Activated B cell treated with CpG ODN at 0.5 μM for 24 hours (primary cell): ENCODE data around the gene P2RY6. TPM values are rescaled to one million over a fixed set of nuclear protein-coding genes. Genes with fewer than 3 reads are reported as not detected.

Experiments
- ATAC-seq: fragments of 200-7000 bp; cut with Tn5 transposase; one replicate; pipeline ENCODE4 v1.10.0; 2021; ENCODE audit warnings: low read depth, mild to moderate bottlenecking, moderate library complexity
- CTCF ChIA-PET: fragments of 350-600 bp; sonication (Branson Sonifier 250); formaldehyde crosslinking; loops from one replicate; lab custom pipeline; 2021; ENCODE audit warnings: antibody characterized with exemption; lab: Charles Lee
- POLR2A ChIA-PET: fragments of 350-600 bp; sonication (Branson Sonifier 250); formaldehyde crosslinking; loops from one replicate; lab custom pipeline; 2021; ENCODE audit warnings: antibody characterized with exemption; lab: Charles Lee
- DNase-seq: peaks from one replicate; pipeline ENCODE4 v3.0.0; 2022
- H3K27ac Mint-ChIP-seq: one replicate; pipeline ENCODE4 v1.8.0; 2020; ENCODE audit warnings: mixed read lengths
- H3K27me3 Mint-ChIP-seq: one replicate; pipeline ENCODE4 v1.8.0; 2021; ENCODE audit warnings: mixed read lengths
- H3K36me3 Mint-ChIP-seq: one replicate; pipeline ENCODE4 v1.8.0; 2021; ENCODE audit warnings: low read depth, mixed read lengths
- H3K4me1 Mint-ChIP-seq: one replicate; pipeline ENCODE4 v1.8.0; 2021; ENCODE audit warnings: mixed read lengths
- H3K4me3 Mint-ChIP-seq: one replicate; pipeline ENCODE4 v1.8.0; 2020; ENCODE audit warnings: mild to moderate bottlenecking, mixed read lengths
- H3K9me3 Mint-ChIP-seq: one replicate; pipeline ENCODE4 v1.8.0; 2020; ENCODE audit warnings: mixed read lengths
- intact Hi-C: fragments of 100-400 bp; cut with micrococcal nuclease; formaldehyde crosslinking; loops from one replicate; pipeline ENCODE4 v1.15.1; 2024
- total RNA-seq: library from RNA; stranded (reverse); gene quantifications from 2 replicates; pipeline ENCODE4 v1.2.3, GENCODE V29; 2022
- TF ChIP-seq, protein P1 (sequence below): fragments of 200-600 bp; IDR thresholded peaks from one replicate; pipeline ENCODE4 v1.8.0; 2022; ENCODE audit warnings: antibody characterized with exemption, mild to moderate bottlenecking

P2RY6 gene
- total RNA-seq, 1 donor from 2014 or later: 0.22 TPM

DNA sequence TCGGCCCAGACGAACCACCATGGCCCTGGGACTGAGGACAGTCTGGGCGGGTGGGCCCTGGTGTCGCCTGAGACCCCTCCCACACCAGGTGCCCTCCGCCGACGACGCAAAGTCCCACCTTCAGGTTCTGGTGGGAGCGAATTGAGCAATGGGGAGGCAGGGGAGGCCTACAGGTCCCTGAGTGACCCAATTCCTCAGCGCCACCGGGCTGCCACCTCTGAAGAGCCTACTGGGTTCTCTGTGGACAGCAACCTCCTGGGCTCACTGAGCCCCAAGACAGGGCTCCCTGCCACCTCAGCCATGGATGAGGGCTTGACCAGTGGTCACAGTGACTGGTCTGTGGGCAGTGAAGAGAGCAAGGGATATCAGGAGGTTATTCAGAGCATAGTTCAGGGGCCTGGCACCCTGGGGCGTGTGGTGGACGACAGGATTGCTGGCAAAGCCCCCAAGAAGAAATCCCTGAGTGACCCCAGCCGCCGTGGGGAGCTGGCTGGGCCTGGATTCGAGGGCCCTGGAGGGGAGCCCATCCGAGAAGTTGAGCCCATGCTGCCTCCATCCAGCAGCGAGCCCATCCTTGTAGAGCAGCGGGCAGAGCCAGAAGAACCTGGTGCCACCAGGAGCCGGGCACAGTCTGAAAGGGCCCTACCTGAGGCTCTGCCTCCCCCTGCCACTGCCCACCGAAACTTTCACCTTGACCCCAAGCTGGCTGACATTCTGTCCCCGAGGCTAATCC is 38.7 kb downstream of the P2RY6 start:
- Mint-ChIP-seq H3K4me1 (peaks cover 10% of the 10 kb centered on the region), H3K36me3 (no peaks in the 10 kb centered on the region), H3K9me3 (no peaks in the 10 kb centered on the region), H3K4me3 (no peak overlapping the region), H3K27me3 (peaks cover 5% of the 10 kb centered on the region), H3K27ac (no peak overlapping the region)
- intact Hi-C loops: no loop called here
- DNase-seq (no peak), ATAC-seq (no peak)
- ChIA-PET CTCF (no interaction called here), POLR2A (no interaction called here)
- TF ChIP-seq, protein P1, sequence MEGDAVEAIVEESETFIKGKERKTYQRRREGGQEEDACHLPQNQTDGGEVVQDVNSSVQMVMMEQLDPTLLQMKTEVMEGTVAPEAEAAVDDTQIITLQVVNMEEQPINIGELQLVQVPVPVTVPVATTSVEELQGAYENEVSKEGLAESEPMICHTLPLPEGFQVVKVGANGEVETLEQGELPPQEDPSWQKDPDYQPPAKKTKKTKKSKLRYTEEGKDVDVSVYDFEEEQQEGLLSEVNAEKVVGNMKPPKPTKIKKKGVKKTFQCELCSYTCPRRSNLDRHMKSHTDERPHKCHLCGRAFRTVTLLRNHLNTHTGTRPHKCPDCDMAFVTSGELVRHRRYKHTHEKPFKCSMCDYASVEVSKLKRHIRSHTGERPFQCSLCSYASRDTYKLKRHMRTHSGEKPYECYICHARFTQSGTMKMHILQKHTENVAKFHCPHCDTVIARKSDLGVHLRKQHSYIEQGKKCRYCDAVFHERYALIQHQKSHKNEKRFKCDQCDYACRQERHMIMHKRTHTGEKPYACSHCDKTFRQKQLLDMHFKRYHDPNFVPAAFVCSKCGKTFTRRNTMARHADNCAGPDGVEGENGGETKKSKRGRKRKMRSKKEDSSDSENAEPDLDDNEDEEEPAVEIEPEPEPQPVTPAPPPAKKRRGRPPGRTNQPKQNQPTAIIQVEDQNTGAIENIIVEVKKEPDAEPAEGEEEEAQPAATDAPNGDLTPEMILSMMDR: no peak

DNA sequence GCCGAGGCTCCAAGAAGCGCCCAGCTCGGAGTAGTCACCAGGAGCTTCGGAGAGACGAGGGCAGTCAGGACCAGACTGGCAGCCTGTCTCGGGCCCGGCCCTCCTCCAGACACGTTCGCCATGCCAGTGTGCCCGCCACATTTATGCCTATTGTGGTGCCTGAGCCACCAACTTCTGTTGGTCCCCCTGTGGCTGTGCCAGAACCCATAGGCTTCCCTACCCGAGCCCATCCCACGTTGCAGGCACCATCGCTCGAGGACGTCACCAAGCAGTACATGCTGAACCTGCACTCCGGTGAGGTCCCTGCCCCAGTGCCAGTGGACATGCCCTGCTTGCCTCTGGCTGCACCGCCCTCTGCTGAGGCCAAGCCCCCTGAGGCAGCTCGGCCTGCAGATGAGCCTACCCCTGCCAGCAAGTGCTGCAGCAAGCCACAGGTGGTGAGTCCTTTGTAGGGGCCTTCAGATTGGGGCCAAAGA is 39.3 kb downstream of the P2RY6 start:
- intact Hi-C loops: no loop called here
- DNase-seq (no peak), ATAC-seq (no peak)
- Mint-ChIP-seq H3K4me1 (peaks cover 8% of the 10 kb centered on the region), H3K27me3 (peaks cover 5% of the 10 kb centered on the region), H3K27ac (no peak overlapping the region), H3K4me3 (no peak overlapping the region), H3K36me3 (no peaks in the 10 kb centered on the region), H3K9me3 (no peaks in the 10 kb centered on the region)
- TF ChIP-seq, protein P1: no peak
- CTCF ChIA-PET: interaction anchor here (1.9 kb wide), 1 partner anchor 40 kb away, joined by 5 read pairs; no protein-coding TSS in a partner anchor
- POLR2A ChIA-PET: no interaction called here

DNA sequence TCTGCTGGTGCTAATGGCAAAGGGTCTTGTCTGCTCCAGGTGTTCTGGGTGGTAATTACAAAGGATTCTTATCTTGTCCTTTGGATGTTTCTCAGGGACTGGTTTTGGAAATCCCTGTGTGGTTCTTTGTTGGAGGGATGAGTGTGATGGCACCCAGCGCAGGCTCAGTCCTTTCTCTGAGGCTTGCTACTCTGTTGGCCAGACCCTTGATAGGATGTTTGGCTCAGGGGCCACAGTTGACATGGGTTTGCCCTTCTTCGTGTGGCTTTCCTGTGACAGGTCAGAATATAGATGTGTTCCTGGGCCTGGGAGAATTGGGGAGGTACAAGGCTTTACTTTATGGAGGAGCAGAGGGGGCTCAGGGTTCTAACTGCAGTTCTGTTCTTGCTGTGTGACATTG is 39.9 kb downstream of the P2RY6 start:
- Mint-ChIP-seq H3K27me3 (peaks cover 3% of the 10 kb centered on the region), H3K27ac (no peak overlapping the region), H3K36me3 (no peaks in the 10 kb centered on the region), H3K9me3 (no peaks in the 10 kb centered on the region), H3K4me1 (peaks cover 3% of the 10 kb centered on the region), H3K4me3 (no peak overlapping the region)
- ATAC-seq: no peak
- DNase-seq: no peak
- CTCF ChIA-PET: interaction anchor here (1.9 kb wide), 1 partner anchor 39 kb away, joined by 5 read pairs; no protein-coding TSS in a partner anchor
- intact Hi-C loops: no loop called here
- TF ChIP-seq, protein P1: no peak
- POLR2A ChIA-PET: no interaction called here

DNA sequence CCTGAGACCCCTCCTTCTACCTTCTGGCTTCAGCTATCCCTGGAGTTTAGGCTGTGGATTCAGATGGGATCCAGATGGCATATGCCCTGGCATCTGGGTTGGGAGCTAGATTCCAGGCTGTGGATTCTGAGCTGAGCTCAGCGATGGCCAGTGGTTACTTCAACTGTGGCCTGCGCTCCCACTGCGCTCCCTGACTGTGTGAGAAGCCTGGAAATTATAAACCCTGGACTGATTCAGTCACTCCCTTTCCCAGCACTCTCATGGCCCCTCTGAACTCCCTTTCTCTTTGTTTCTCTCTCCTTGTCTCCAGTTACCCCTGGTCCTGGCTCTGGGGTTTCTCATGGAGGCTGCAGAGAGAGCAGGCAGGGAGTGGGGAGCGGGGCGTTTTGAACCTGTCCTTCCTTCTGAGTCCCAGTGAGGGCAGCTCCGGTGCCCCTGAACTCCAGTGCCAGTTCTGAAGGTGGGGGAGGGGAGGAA is 40.8 kb downstream of the P2RY6 start:
- intact Hi-C loops: no loop called here
- Mint-ChIP-seq H3K9me3 (no peaks in the 10 kb centered on the region), H3K4me1 (no peaks in the 10 kb centered on the region), H3K27ac (no peak overlapping the region), H3K27me3 (no peaks in the 10 kb centered on the region), H3K36me3 (no peaks in the 10 kb centered on the region), H3K4me3 (no peak overlapping the region)
- POLR2A ChIA-PET: no interaction called here
- ATAC-seq (no peak), DNase-seq (no peak)
- TF ChIP-seq, protein P1: no peak
- CTCF ChIA-PET: interaction anchor here (1.9 kb wide), 1 partner anchor 38 kb away, joined by 5 read pairs; no protein-coding TSS in a partner anchor

DNA sequence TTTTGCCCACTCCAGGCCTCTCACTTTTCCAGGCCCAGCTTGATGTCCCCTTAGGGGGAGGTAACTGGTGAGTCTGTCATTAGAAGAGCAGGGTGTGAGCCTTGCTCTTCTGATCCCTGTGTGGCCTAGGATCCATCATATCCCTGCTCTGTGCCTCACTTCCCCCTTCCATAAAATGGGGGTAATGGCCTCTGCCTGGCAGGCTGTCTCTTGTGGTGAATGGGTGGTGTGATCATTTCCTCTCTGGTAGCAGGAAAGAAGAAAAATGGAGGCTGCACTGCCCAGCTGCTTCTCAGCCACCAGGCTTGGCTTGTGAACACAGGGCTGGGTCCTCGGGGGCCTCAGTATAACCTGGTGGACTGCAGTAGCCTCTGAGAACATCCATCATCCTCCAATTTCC is 41.5 kb downstream of the P2RY6 start:
- DNase-seq (no peak), ATAC-seq (no peak)
- TF ChIP-seq, protein P1: no peak
- ChIA-PET POLR2A (no interaction called here), CTCF (no interaction called here)
- intact Hi-C loops: no loop called here
- Mint-ChIP-seq H3K4me1 (no peaks in the 10 kb centered on the region), H3K27ac (no peak overlapping the region), H3K27me3 (peaks cover 2% of the 10 kb centered on the region), H3K4me3 (no peak overlapping the region), H3K9me3 (no peaks in the 10 kb centered on the region), H3K36me3 (no peaks in the 10 kb centered on the region)
